HEK293 (cell line): ENCODE data around the gene HBG2.

ENCODE experiments used
- CTCF ChIA-PET: fragments of 350-600 bp; formaldehyde crosslinking; extraction: SDS; loops from one replicate; lab custom pipeline; 2021; ENCODE audit warnings: antibody characterized with exemption; lab: Yijun Ruan, JAX
- POLR2A ChIA-PET: fragments of 300-600 bp; formaldehyde crosslinking; extraction: SDS; loops from one replicate; lab custom pipeline; 2020; ENCODE audit warnings: antibody characterized with exemption, inconsistent platforms; lab: Yijun Ruan, JAX
- H3K27ac ChIP-seq: fragments of 200-500 bp; sonication (Bioruptor generic); 2 replicates; pipeline ENCODE4 v1.5.1; 2014; ENCODE audit warnings: low read depth, low read length, control low read depth, inconsistent platforms; ENCODE audit errors: extremely low read depth
- H3K36me3 ChIP-seq, 2 experiments: fragments of 200-500 bp in 1 of 2; sonication (Bioruptor generic) in 1 of 2; 1 replicate in 1 of 2; 2 replicates in 1 of 2; pipeline ENCODE4 v1.5.1; 2014 to 2017; ENCODE audit warnings: inconsistent platforms in 2 of 2, low read length in 2 of 2; ENCODE audit not compliant: control insufficient read depth in 2 of 2, insufficient read depth in 1 of 2
- H3K4me1 ChIP-seq: fragments of 200-500 bp; sonication (Bioruptor generic); 2 replicates; pipeline ENCODE4 v1.5.1; 2014; ENCODE audit warnings: mild to moderate bottlenecking, low read length, inconsistent platforms; ENCODE audit not compliant: control insufficient read depth, insufficient read depth
- H3K4me3 ChIP-seq: 2 replicates; pipeline ENCODE4 v1.5.1; 2011; ENCODE audit warnings: low read depth, mild to moderate bottlenecking, control low read depth, low read length, moderate library complexity
- H3K9me3 ChIP-seq: fragments of 200-500 bp; sonication (Bioruptor generic); 2 replicates; pipeline ENCODE4 v1.5.1; 2014; ENCODE audit warnings: low read depth, low read length, inconsistent platforms; ENCODE audit not compliant: control insufficient read depth, insufficient read depth
- BCL11A ChIP-seq: fragments of 450-650 bp; formaldehyde crosslinking; IDR thresholded peaks from 2 replicates; pipeline ENCODE4 v1.5.1; 2016; ENCODE audit warnings: low read depth, missing biosample characterization, missing genetic modification characterization
- GFI1B ChIP-seq: fragments of 450-650 bp; formaldehyde crosslinking; IDR thresholded peaks from 2 replicates; pipeline ENCODE4 v1.5.1; 2016; ENCODE audit warnings: missing biosample characterization, missing genetic modification characterization
- HOXC10 ChIP-seq: sonication (generic); formaldehyde crosslinking; IDR thresholded peaks from 2 replicates; pipeline ENCODE4 v1.8.1; 2023; ENCODE audit warnings: mild to moderate bottlenecking, missing genetic modification reagents
- KLF1 ChIP-seq: fragments of 450-650 bp; formaldehyde crosslinking; IDR thresholded peaks from 2 replicates; pipeline ENCODE4 v1.5.1; 2016; ENCODE audit warnings: missing biosample characterization, missing genetic modification characterization
- KLF7 ChIP-seq: fragments of 450-650 bp; formaldehyde crosslinking; IDR thresholded peaks from 2 replicates; pipeline ENCODE4 v1.5.1; 2016; ENCODE audit warnings: missing biosample characterization, missing genetic modification characterization, borderline replicate concordance
- MEIS1 ChIP-seq: sonication (generic); formaldehyde crosslinking; IDR thresholded peaks from 2 replicates; pipeline ENCODE4 v1.8.1; 2022; ENCODE audit warnings: missing genetic modification reagents, mild to moderate bottlenecking, borderline replicate concordance
- OSR2 ChIP-seq: fragments of 450-650 bp; formaldehyde crosslinking; IDR thresholded peaks from 2 replicates; pipeline ENCODE4 v1.5.1; 2016; ENCODE audit warnings: missing biosample characterization, missing genetic modification characterization
- PRDM1 ChIP-seq: fragments of 450-650 bp; formaldehyde crosslinking; IDR thresholded peaks from 2 replicates; pipeline ENCODE4; 2016; ENCODE audit warnings: missing biosample characterization, missing genetic modification characterization
- SCRT1 ChIP-seq: fragments of 450-650 bp; formaldehyde crosslinking; IDR thresholded peaks from 2 replicates; pipeline ENCODE4 v1.5.1; 2016; ENCODE audit warnings: missing biosample characterization, missing genetic modification characterization, borderline replicate concordance
- ZBTB21 ChIP-seq: fragments of 450-650 bp; formaldehyde crosslinking; IDR thresholded peaks from 2 replicates; pipeline ENCODE4 v1.5.1; 2017; ENCODE audit warnings: missing biosample characterization, missing genetic modification characterization
- ZFP37 ChIP-seq: fragments of 450-650 bp; formaldehyde crosslinking; IDR thresholded peaks from 2 replicates; pipeline ENCODE4 v1.5.1; 2016; ENCODE audit warnings: missing biosample characterization, missing genetic modification characterization
- ZNF19 ChIP-seq: fragments of 450-650 bp; formaldehyde crosslinking; IDR thresholded peaks from 2 replicates; pipeline ENCODE4; 2016; ENCODE audit warnings: missing biosample characterization, missing genetic modification characterization, low read depth
- ZNF2 ChIP-seq: fragments of 450-650 bp; formaldehyde crosslinking; IDR thresholded peaks from 2 replicates; pipeline ENCODE4 v1.5.1; 2016; ENCODE audit warnings: missing biosample characterization, missing genetic modification characterization
- ZNF202 ChIP-seq: fragments of 450-650 bp; formaldehyde crosslinking; IDR thresholded peaks from 2 replicates; pipeline ENCODE4 v1.5.1; 2016; ENCODE audit warnings: missing biosample characterization, missing genetic modification characterization, borderline replicate concordance
- ZNF221 ChIP-seq: fragments of 450-650 bp; formaldehyde crosslinking; IDR thresholded peaks from 2 replicates; pipeline ENCODE4 v1.5.1; 2017; ENCODE audit warnings: missing biosample characterization, missing genetic modification characterization, borderline replicate concordance
- ZNF350 ChIP-seq: fragments of 450-650 bp; formaldehyde crosslinking; IDR thresholded peaks from 2 replicates; pipeline ENCODE4 v1.5.0; 2017; ENCODE audit warnings: missing biosample characterization, mild to moderate bottlenecking, missing genetic modification characterization
- ZNF391 ChIP-seq: fragments of 450-650 bp; formaldehyde crosslinking; IDR thresholded peaks from 2 replicates; pipeline ENCODE4 v1.5.1; 2016; ENCODE audit warnings: low read depth, missing biosample characterization, missing genetic modification characterization, borderline replicate concordance
- ZNF426 ChIP-seq: fragments of 450-650 bp; formaldehyde crosslinking; IDR thresholded peaks from 2 replicates; pipeline ENCODE4 v1.5.1; 2017; ENCODE audit warnings: missing biosample characterization, missing genetic modification characterization, mild to moderate bottlenecking, inconsistent platforms, moderate library complexity
- ZNF521 ChIP-seq: fragments of 450-650 bp; formaldehyde crosslinking; IDR thresholded peaks from 2 replicates; pipeline ENCODE4 v1.5.1; 2017; ENCODE audit warnings: missing biosample characterization, mild to moderate bottlenecking, missing genetic modification characterization
- ZNF596 ChIP-seq: fragments of 450-650 bp; IDR thresholded peaks from 2 replicates; pipeline ENCODE4 v1.5.0; 2018; ENCODE audit warnings: missing biosample characterization, mild to moderate bottlenecking, missing genetic modification characterization, moderate library complexity
- ZNF623 ChIP-seq: fragments of 450-650 bp; formaldehyde crosslinking; IDR thresholded peaks from 2 replicates; pipeline ENCODE4 v1.5.1; 2016; ENCODE audit warnings: missing biosample characterization, missing genetic modification characterization
- ZNF624 ChIP-seq: fragments of 450-650 bp; formaldehyde crosslinking; IDR thresholded peaks from 2 replicates; pipeline ENCODE4 v1.5.1; 2017; ENCODE audit warnings: missing biosample characterization, missing genetic modification characterization
- ZNF645 ChIP-seq: fragments of 450-650 bp; formaldehyde crosslinking; IDR thresholded peaks from 2 replicates; pipeline ENCODE4; 2016; ENCODE audit warnings: missing biosample characterization, missing genetic modification characterization
- ZNF654 ChIP-seq: fragments of 450-650 bp; formaldehyde crosslinking; IDR thresholded peaks from 2 replicates; pipeline ENCODE4 v1.5.1; 2016; ENCODE audit warnings: low read depth, missing biosample characterization, missing genetic modification characterization
- ZNF664 ChIP-seq: fragments of 450-650 bp; formaldehyde crosslinking; IDR thresholded peaks from 2 replicates; pipeline ENCODE4 v1.5.1; 2016; ENCODE audit warnings: missing biosample characterization, missing genetic modification characterization
- ZNF677 ChIP-seq: fragments of 450-650 bp; IDR thresholded peaks from 2 replicates; pipeline ENCODE4 v1.5.0; 2018; ENCODE audit warnings: missing biosample characterization, mild to moderate bottlenecking, missing genetic modification characterization, moderate library complexity
- ZNF777 ChIP-seq: fragments of 450-650 bp; formaldehyde crosslinking; IDR thresholded peaks from 2 replicates; pipeline ENCODE4 v1.5.1; 2017; ENCODE audit warnings: missing biosample characterization, missing genetic modification characterization, borderline replicate concordance
- ZXDB ChIP-seq: fragments of 450-650 bp; formaldehyde crosslinking; IDR thresholded peaks from 2 replicates; pipeline ENCODE4 v1.5.1; 2016; ENCODE audit warnings: missing biosample characterization, missing genetic modification characterization
- TF ChIP-seq, protein P1 (sequence below): fragments of 450-650 bp; formaldehyde crosslinking; IDR thresholded peaks from 2 replicates; pipeline ENCODE4 v1.5.1; 2016; ENCODE audit warnings: missing biosample characterization, missing genetic modification characterization, low read depth
- TF ChIP-seq, protein P2 (sequence below): sonication (generic); formaldehyde crosslinking; IDR thresholded peaks from 2 replicates; pipeline ENCODE4 v1.8.1; 2022; ENCODE audit warnings: mild to moderate bottlenecking, moderate library complexity, missing genetic modification reagents

Gene HBG2

DNA sequence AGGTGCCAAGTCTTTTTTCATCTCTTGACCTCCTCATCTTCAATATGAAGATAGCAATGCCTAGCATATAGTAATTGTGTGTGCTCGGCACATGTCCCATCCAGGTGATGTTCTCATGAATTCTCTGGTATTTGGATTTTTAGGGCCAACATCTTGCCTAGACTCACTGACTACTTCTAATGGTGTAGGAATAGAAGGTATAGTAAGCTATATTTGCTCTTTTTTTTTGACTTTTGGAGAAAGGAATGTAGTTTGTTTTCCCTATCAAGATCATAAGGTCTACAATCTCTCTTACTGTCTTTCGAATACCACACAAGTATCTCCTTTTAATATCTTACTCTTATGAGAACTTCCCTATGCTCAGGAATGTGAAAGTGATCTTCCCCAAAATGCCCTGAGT is 23.5 kb downstream of the HBG2 start (continued):
- TF ChIP-seq ZNF19 (tag by site-specific recombination) = no peak
- TF ChIP-seq ZNF596 (tag by site-specific recombination) = no peak
- no peak for TF ChIP-seq ZBTB21
- TF ChIP-seq BCL11A (tag by site-specific recombination) = no peak
- TF ChIP-seq ZNF426 (tag by site-specific recombination) = no peak

GRCh38 chr11:5230266-5230665 is 24.3 kb downstream of the HBG2 start:
- ChIA-PET POLR2A (no interaction called here), CTCF (interaction anchor here (0.6 kb wide), 1 partner anchor 810 kb away, joined by 3 read pairs; no protein-coding TSS in a partner anchor)
- Histone ChIP-seq H3K4me3 (no peak overlapping the region), H3K4me1 (no peaks in the 10 kb centered on the region), H3K36me3 (no peaks in the 10 kb centered on the region), H3K27ac (no peak overlapping the region), H3K9me3 (no peaks in the 10 kb centered on the region)
- TF ChIP-seq ZNF521 (no peak), ZFP37 (tag by site-specific recombination) (no peak), ZNF2 (no peak), PRDM1 (tag by site-specific recombination) (no peak), KLF7 (tag by site-specific recombination) (no peak), ZNF654 (tag by site-specific recombination) (no peak), ZXDB (no peak), SCRT1 (tag by site-specific recombination) (no peak), ZNF350 (tag by site-specific recombination) (no peak), HOXC10 (CRISPR knock-in tag) (no peak), ZBTB21 (no peak), ZNF624 (no peak), GFI1B (tag by site-specific recombination) (no peak), ZNF645 (no peak), KLF1 (tag by site-specific recombination) (no peak), ZNF202 (tag by site-specific recombination) (no peak), ZNF623 (tag by site-specific recombination) (no peak)
- TF ChIP-seq, protein P1, sequence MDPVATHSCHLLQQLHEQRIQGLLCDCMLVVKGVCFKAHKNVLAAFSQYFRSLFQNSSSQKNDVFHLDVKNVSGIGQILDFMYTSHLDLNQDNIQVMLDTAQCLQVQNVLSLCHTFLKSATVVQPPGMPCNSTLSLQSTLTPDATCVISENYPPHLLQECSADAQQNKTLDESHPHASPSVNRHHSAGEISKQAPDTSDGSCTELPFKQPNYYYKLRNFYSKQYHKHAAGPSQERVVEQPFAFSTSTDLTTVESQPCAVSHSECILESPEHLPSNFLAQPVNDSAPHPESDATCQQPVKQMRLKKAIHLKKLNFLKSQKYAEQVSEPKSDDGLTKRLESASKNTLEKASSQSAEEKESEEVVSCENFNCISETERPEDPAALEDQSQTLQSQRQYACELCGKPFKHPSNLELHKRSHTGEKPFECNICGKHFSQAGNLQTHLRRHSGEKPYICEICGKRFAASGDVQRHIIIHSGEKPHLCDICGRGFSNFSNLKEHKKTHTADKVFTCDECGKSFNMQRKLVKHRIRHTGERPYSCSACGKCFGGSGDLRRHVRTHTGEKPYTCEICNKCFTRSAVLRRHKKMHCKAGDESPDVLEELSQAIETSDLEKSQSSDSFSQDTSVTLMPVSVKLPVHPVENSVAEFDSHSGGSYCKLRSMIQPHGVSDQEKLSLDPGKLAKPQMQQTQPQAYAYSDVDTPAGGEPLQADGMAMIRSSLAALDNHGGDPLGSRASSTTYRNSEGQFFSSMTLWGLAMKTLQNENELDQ (tag by site-specific recombination) = no peak

DNA sequence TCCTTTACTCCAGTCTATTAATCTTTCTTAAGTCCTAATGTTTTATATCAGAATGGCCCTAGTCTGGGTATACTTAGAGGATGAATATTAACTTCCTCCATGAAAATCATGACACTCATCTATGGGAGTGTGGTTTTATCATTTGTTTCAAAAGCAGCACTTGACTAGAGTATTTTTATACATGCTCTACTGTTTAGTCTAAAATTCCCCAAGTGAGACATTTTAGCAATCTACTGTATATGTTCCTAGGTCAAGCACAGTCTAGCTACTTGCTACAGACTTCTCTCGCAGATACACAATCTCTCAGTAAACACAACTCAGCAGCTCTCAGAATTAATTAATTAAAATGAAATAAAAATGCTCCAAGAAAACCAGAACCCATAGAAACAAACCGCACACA is 24.8 kb downstream of the HBG2 start:
- POLR2A ChIA-PET = no interaction called here
- TF ChIP-seq MEIS1 (CRISPR knock-in tag) = no peak
- TF ChIP-seq ZNF664 (tag by site-specific recombination) = no peak
- TF ChIP-seq ZNF221 (tag by site-specific recombination) = no peak
- TF ChIP-seq, protein P2, sequence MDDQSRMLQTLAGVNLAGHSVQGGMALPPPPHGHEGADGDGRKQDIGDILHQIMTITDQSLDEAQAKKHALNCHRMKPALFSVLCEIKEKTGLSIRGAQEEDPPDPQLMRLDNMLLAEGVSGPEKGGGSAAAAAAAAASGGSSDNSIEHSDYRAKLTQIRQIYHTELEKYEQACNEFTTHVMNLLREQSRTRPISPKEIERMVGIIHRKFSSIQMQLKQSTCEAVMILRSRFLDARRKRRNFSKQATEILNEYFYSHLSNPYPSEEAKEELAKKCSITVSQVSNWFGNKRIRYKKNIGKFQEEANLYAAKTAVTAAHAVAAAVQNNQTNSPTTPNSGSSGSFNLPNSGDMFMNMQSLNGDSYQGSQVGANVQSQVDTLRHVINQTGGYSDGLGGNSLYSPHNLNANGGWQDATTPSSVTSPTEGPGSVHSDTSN (CRISPR knock-in tag) = no peak
- TF ChIP-seq ZNF677 = no peak
- no peak for TF ChIP-seq ZNF202 (tag by site-specific recombination)
- no peak for TF ChIP-seq ZNF391 (tag by site-specific recombination)
- no peak for TF ChIP-seq ZNF777
- no peak for TF ChIP-seq OSR2
- no peak for TF ChIP-seq ZNF645

More for the DNA sequence above, 24.8 kb downstream of the HBG2 start:
- Histone ChIP-seq H3K4me1 (no peaks in the 10 kb centered on the region), H3K4me3 (no peak overlapping the region), H3K36me3 (no peaks in the 10 kb centered on the region), H3K9me3 (no peaks in the 10 kb centered on the region), H3K27ac (no peak overlapping the region)
- CTCF ChIA-PET = interaction anchor here (0.6 kb wide), 1 partner anchor 810 kb away, joined by 3 read pairs; no protein-coding TSS in a partner anchor
